GM23338 (cell line): Measurements from ENCODE around the gene CFAP97D2. TPM values are rescaled to one million over a fixed set of nuclear protein-coding genes. Genes with fewer than 3 reads are reported as not detected.
A peak's percentile ranks its signal among the peaks of the same experiment; 100 is the strongest.

ENCODE experiments used
- ATAC-seq: fragments of 200-7000 bp; cut with Tn5 transposase; 3 replicates; pipeline ENCODE4 v1.9.1; 2020
- DNase-seq: peaks from one replicate; pipeline ENCODE4 v3.0.0-alpha.2; 2015; ENCODE audit warnings: low spot score
- H2AFZ ChIP-seq: fragments of 200-600 bp; sonication (generic); 2 replicates; pipeline ENCODE4 v1.8.0; 2016; ENCODE audit warnings: antibody characterized with exemption, mild to moderate bottlenecking, moderate library complexity
- H3F3A ChIP-seq: fragments of 200-600 bp; sonication (generic); replicated peaks from 2 replicates; pipeline ENCODE4 v1.8.0; 2017; ENCODE audit warnings: antibody characterized with exemption, mixed run types, low read depth
- H3K27ac ChIP-seq: fragments of 200-600 bp; sonication (generic); 2 replicates; pipeline ENCODE4 v1.6.1; 2016; ENCODE audit warnings: low read depth
- H3K27me3 ChIP-seq: fragments of 200-600 bp; sonication (generic); 2 replicates; pipeline ENCODE4 v1.8.0; 2016; ENCODE audit warnings: mild to moderate bottlenecking, mixed run types, moderate library complexity; ENCODE audit not compliant: insufficient read depth
- H3K36me3 ChIP-seq: fragments of 200-600 bp; sonication (generic); 2 replicates; pipeline ENCODE4 v1.8.0; 2016; ENCODE audit warnings: mild to moderate bottlenecking; ENCODE audit not compliant: insufficient read depth
- H3K4me1 ChIP-seq: fragments of 200-600 bp; sonication (generic); 2 replicates; pipeline ENCODE4 v1.8.0; 2016; ENCODE audit warnings: mild to moderate bottlenecking, moderate library complexity; ENCODE audit not compliant: insufficient read depth
- H3K4me2 ChIP-seq: fragments of 200-600 bp; sonication (generic); 2 replicates; pipeline ENCODE4 v1.7.1; 2017; ENCODE audit warnings: mixed run types
- H3K4me3 ChIP-seq: fragments of 200-600 bp; sonication (generic); 2 replicates; pipeline ENCODE4 v1.6.1; 2016; ENCODE audit warnings: mixed run types
- H3K79me2 ChIP-seq: fragments of 200-600 bp; sonication (generic); replicated peaks from 2 replicates; pipeline ENCODE4 v1.8.0; 2017; ENCODE audit warnings: mild to moderate bottlenecking; ENCODE audit not compliant: insufficient read depth
- H3K9me2 ChIP-seq: fragments of 200-600 bp; sonication (generic); 2 replicates; pipeline ENCODE4 v1.8.0; 2017; ENCODE audit not compliant: insufficient read depth
- H4K20me1 ChIP-seq: fragments of 200-600 bp; sonication (generic); replicated peaks from 2 replicates; pipeline ENCODE4 v1.8.0; 2017; ENCODE audit warnings: mild to moderate bottlenecking; ENCODE audit not compliant: insufficient read depth
- H3K27ac Mint-ChIP-seq: 2 replicates; pipeline ENCODE4 v1.8.0; 2020; ENCODE audit warnings: inconsistent platforms, mild to moderate bottlenecking, moderate library complexity, mixed read lengths
- H3K27me3 Mint-ChIP-seq: 3 replicates; pipeline ENCODE4 v1.8.0; 2022; ENCODE audit warnings: low read depth, mild to moderate bottlenecking, moderate library complexity, mixed read lengths, inconsistent platforms; ENCODE audit not compliant: insufficient read depth, poor library complexity
- H3K36me3 Mint-ChIP-seq: 3 replicates; pipeline ENCODE4 v1.8.0; 2021; ENCODE audit warnings: low read depth, mild to moderate bottlenecking, inconsistent platforms, moderate library complexity, mixed read lengths
- H3K4me1 Mint-ChIP-seq: 3 replicates; pipeline ENCODE4 v1.8.0; 2020; ENCODE audit warnings: mild to moderate bottlenecking, inconsistent platforms, mixed read lengths
- H3K4me3 Mint-ChIP-seq: 3 replicates; pipeline ENCODE4 v1.8.0; 2021; ENCODE audit warnings: moderate library complexity, mild to moderate bottlenecking, inconsistent platforms, mixed read lengths
- H3K9me3 Mint-ChIP-seq: 3 replicates; pipeline ENCODE4 v1.8.0; 2020; ENCODE audit warnings: moderate library complexity, mild to moderate bottlenecking, inconsistent platforms, mixed read lengths
- EZH2 ChIP-seq: fragments of 200-600 bp; sonication (generic); IDR thresholded peaks from one replicate; pipeline ENCODE4 v1.8.0; 2017; ENCODE audit warnings: antibody characterized with exemption, mild to moderate bottlenecking, low read depth; ENCODE audit not compliant: unreplicated experiment
- EZH2phosphoT487 ChIP-seq: fragments of 200-600 bp; sonication (generic); IDR thresholded peaks from one replicate; pipeline ENCODE4 v1.8.1; 2018; ENCODE audit warnings: antibody characterized with exemption; ENCODE audit not compliant: unreplicated experiment
- NANOG ChIP-seq: IDR thresholded peaks from 2 replicates; pipeline ENCODE4 v1.6.1; 2016; ENCODE audit warnings: antibody characterized with exemption, borderline replicate concordance
- POLR2AphosphoS5 ChIP-seq: IDR thresholded peaks from 2 replicates; pipeline ENCODE4 v1.6.1; 2016; ENCODE audit warnings: antibody characterized with exemption, low read depth
- ZNF331 ChIP-seq: fragments of 250-450 bp; sonication (Bioruptor Pico); IDR thresholded peaks from 2 replicates; pipeline ENCODE4 v1.5.0; 2020; ENCODE audit warnings: low read depth, mild to moderate bottlenecking, moderate library complexity
- polyA plus RNA-seq: library from polyadenylated mRNA; unstranded; fragments of >200 nt; fragmentation: Nextera tagmentation; extraction: Ambion mirVana; gene quantifications from 2 replicates; pipeline ENCODE4 v1.2.1, GENCODE V29; 2016
- total RNA-seq: library from RNA; depleted of rRNA; stranded (reverse); fragments of >200 nt; shearing (Covaris generic); gene quantifications from 2 replicates; pipeline ENCODE4 v1.2.3, GENCODE V29; 2014
- TF ChIP-seq, protein P1 (sequence below): fragments of 250-450 bp; sonication (Bioruptor Pico); IDR thresholded peaks from 2 replicates; pipeline ENCODE4 v1.5.0; 2020; ENCODE audit warnings: mild to moderate bottlenecking, moderate library complexity
- TF ChIP-seq, protein P2 (sequence below), 2 experiments: fragments of 200-600 bp in 1 of 2; sonication (generic) in 1 of 2; conservative IDR thresholded peaks; 2 replicates each; pipeline versions ENCODE4 v1.5.1 to v1.6.1; 2016 to 2017; ENCODE audit warnings: antibody characterized with exemption in 2 of 2, low read depth in 2 of 2, mild to moderate bottlenecking in 2 of 2, moderate library complexity in 1 of 2

CFAP97D2 gene
- total and polyA plus RNA-seq, 2 experiments from 2014 or later = not detected

DNA sequence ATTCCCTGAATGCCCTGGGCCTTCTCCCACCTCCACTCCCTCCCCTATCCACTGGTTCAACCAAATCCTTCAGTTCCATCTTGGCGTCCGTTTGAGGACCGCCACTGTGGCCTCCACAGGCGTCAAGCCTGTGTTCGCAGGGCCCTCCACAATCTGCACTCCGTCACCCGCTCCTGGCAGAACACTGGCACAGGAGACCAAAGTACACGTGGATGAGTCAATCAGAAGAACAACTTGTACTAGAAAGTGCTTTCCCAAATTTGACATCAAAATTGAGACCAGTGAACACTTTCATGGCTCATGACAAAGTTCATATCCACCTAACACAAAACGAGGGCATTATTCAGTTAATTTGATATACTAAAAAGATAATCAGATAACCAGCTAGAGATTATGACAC lies 49.1 kb downstream of the CFAP97D2 start (continued):
- TF ChIP-seq, protein P1, sequence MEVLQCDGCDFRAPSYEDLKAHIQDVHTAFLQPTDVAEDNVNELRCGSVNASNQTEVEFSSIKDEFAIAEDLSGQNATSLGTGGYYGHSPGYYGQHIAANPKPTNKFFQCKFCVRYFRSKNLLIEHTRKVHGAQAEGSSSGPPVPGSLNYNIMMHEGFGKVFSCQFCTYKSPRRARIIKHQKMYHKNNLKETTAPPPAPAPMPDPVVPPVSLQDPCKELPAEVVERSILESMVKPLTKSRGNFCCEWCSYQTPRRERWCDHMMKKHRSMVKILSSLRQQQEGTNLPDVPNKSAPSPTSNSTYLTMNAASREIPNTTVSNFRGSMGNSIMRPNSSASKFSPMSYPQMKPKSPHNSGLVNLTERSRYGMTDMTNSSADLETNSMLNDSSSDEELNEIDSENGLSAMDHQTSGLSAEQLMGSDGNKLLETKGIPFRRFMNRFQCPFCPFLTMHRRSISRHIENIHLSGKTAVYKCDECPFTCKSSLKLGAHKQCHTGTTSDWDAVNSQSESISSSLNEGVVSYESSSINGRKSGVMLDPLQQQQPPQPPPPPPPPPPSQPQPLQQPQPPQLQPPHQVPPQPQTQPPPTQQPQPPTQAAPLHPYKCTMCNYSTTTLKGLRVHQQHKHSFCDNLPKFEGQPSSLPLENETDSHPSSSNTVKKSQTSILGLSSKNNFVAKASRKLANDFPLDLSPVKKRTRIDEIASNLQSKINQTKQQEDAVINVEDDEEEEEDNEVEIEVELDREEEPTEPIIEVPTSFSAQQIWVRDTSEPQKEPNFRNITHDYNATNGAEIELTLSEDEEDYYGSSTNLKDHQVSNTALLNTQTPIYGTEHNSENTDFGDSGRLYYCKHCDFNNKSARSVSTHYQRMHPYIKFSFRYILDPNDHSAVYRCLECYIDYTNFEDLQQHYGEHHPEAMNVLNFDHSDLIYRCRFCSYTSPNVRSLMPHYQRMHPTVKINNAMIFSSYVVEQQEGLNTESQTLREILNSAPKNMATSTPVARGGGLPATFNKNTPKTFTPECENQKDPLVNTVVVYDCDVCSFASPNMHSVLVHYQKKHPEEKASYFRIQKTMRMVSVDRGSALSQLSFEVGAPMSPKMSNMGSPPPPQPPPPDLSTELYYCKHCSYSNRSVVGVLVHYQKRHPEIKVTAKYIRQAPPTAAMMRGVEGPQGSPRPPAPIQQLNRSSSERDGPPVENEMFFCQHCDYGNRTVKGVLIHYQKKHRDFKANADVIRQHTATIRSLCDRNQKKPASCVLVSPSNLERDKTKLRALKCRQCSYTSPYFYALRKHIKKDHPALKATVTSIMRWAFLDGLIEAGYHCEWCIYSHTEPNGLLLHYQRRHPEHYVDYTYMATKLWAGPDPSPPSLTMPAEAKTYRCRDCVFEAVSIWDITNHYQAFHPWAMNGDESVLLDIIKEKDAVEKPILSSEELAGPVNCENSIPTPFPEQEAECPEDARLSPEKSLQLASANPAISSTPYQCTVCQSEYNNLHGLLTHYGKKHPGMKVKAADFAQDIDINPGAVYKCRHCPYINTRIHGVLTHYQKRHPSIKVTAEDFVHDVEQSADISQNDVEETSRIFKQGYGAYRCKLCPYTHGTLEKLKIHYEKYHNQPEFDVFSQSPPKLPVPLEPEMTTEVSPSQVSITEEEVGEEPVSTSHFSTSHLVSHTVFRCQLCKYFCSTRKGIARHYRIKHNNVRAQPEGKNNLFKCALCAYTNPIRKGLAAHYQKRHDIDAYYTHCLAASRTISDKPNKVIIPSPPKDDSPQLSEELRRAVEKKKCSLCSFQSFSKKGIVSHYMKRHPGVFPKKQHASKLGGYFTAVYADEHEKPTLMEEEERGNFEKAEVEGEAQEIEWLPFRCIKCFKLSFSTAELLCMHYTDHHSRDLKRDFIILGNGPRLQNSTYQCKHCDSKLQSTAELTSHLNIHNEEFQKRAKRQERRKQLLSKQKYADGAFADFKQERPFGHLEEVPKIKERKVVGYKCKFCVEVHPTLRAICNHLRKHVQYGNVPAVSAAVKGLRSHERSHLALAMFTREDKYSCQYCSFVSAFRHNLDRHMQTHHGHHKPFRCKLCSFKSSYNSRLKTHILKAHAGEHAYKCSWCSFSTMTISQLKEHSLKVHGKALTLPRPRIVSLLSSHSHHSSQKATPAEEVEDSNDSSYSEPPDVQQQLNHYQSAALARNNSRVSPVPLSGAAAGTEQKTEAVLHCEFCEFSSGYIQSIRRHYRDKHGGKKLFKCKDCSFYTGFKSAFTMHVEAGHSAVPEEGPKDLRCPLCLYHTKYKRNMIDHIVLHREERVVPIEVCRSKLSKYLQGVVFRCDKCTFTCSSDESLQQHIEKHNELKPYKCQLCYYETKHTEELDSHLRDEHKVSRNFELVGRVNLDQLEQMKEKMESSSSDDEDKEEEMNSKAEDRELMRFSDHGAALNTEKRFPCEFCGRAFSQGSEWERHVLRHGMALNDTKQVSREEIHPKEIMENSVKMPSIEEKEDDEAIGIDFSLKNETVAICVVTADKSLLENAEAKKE (CRISPR knock-in tag) = no peak
- TF ChIP-seq POLR2AphosphoS5 = no peak
- no peak for TF ChIP-seq EZH2
- no peak for TF ChIP-seq ZNF331

DNA sequence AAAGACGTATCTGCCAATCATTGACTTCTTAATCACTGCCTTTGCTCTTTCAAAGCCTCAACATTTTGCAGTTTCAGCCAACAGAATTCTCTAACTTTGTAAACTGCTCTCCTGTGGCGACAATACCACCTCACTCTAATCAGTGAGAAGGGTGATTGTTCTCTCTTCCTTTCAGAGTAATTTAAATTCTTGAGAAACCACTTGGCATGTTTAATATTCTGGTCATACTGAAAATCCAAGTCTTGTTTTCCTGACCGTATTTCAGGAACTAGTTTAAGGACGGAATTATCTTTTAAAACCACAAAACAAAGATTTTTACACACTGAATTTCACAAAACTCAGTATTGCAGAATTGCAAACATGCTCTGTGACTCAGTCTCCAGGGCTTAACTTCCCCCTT lies 50.4 kb downstream of the CFAP97D2 start:
- H3K4me3 Mint-ChIP-seq = peak overlapping the region; percentile 65

More for the DNA sequence above, 50.4 kb downstream of the CFAP97D2 start:
- DNase-seq (peak; percentile 30), ATAC-seq (no peak)
- Histone ChIP-seq H3K4me2 (peak overlapping the region; percentile 61), H3K79me2 (no peaks in the 10 kb centered on the region), H3F3A (peaks cover 17% of the 10 kb centered on the region), H3K4me3 (peak overlapping the region; percentile 34), H3K36me3 (no peaks in the 10 kb centered on the region), H2AFZ (no peak overlapping the region), H3K9me2 (no peaks in the 10 kb centered on the region), H4K20me1 (no peaks in the 10 kb centered on the region), H3K27ac (peak overlapping the region; percentile 95), H3K27me3 (no peaks in the 10 kb centered on the region), H3K4me1 (peaks cover 51% of the 10 kb centered on the region)
- TF ChIP-seq, protein P2, sequence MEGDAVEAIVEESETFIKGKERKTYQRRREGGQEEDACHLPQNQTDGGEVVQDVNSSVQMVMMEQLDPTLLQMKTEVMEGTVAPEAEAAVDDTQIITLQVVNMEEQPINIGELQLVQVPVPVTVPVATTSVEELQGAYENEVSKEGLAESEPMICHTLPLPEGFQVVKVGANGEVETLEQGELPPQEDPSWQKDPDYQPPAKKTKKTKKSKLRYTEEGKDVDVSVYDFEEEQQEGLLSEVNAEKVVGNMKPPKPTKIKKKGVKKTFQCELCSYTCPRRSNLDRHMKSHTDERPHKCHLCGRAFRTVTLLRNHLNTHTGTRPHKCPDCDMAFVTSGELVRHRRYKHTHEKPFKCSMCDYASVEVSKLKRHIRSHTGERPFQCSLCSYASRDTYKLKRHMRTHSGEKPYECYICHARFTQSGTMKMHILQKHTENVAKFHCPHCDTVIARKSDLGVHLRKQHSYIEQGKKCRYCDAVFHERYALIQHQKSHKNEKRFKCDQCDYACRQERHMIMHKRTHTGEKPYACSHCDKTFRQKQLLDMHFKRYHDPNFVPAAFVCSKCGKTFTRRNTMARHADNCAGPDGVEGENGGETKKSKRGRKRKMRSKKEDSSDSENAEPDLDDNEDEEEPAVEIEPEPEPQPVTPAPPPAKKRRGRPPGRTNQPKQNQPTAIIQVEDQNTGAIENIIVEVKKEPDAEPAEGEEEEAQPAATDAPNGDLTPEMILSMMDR (conservative IDR thresholded peaks at IDR 0.05; ENCODE audit: low read depth in 2 of 2) = no peak
- TF ChIP-seq NANOG (peak; percentile 51; the same call in 1 of the 2 replicates), POLR2AphosphoS5 (no peak), EZH2phosphoT487 (no peak), EZH2 (no peak)
- H3K9me3 Mint-ChIP-seq = peaks cover 3% of the 10 kb centered on the region
- peaks cover 3% of the 10 kb centered on the region; the same call in 2 of the 3 replicates for H3K36me3 Mint-ChIP-seq
- H3K27me3 Mint-ChIP-seq = peaks cover 20% of the 10 kb centered on the region
- H3K27ac Mint-ChIP-seq = peak overlapping the region; percentile 99
- H3K4me1 Mint-ChIP-seq = peaks cover 70% of the 10 kb centered on the region
